Measurements from ENCODE around the gene CDC14A. TPM values are rescaled to one million over a fixed set of nuclear protein-coding genes. Genes with fewer than 3 reads are reported as not detected.

CDC14A gene
- total RNA-seq, 1 experiment from 2014 or later, result 6.5 TPM

DNA sequence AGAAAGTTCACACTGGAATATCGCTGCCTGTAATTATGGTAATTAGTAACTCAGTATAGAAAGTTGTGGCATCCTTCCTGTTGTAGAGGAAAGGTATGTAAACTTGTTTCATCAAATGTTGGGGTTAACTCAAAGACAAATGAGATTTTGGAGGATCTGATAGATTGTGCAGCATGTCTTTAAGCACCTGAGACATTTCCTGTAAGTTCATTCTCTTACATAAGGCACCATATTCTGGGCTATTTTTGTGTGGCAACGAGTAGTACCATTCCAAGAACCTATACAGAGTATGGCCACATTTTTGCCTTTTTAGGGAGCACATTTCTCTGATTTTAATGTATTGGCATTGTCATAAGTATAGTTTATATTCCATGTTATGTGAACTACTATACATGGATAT lies 88.8 kb downstream of the CDC14A start:
- Histone ChIP-seq H3K9me3 (replicated peaks) (no peaks in the 10 kb centered on the region), H3K27me3 (replicated peaks) (no peaks in the 10 kb centered on the region), H3K27ac (no peak overlapping the region), H3K4me3 (no peak overlapping the region), H3K4me1 (replicated peaks) (no peaks in the 10 kb centered on the region), H3K36me3 (no peaks in the 10 kb centered on the region)
- DNase-seq (ENCODE audit: low read depth in 1 of 2, low spot score in 2 of 2), result no peak

DNA sequence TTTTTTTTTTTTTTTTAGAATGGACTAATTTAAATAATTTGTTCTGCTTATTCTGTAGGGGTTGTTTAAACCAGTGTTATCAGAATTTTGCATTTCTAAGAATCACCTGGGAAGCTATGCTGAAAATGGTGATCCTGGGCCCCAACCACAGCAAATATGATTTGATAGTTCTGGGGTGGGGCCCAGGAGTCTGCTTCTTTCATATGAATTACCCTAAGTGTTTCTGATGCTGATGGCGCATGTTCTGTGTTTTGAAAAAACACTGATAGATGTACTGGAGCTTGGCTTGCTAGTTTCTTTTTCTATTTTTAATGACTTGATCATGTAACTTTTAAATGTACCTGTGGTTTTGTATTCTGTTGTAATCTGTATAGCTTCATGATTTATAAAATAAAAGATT lies 89.3 kb downstream of the CDC14A start:
- no peak for DNase-seq (ENCODE audit: low read depth in 1 of 2, low spot score in 2 of 2)
- Histone ChIP-seq H3K36me3 (no peaks in the 10 kb centered on the region), H3K9me3 (replicated peaks) (no peaks in the 10 kb centered on the region), H3K27ac (no peak overlapping the region), H3K27me3 (replicated peaks) (no peaks in the 10 kb centered on the region), H3K4me1 (replicated peaks) (no peaks in the 10 kb centered on the region), H3K4me3 (no peak overlapping the region)

DNA sequence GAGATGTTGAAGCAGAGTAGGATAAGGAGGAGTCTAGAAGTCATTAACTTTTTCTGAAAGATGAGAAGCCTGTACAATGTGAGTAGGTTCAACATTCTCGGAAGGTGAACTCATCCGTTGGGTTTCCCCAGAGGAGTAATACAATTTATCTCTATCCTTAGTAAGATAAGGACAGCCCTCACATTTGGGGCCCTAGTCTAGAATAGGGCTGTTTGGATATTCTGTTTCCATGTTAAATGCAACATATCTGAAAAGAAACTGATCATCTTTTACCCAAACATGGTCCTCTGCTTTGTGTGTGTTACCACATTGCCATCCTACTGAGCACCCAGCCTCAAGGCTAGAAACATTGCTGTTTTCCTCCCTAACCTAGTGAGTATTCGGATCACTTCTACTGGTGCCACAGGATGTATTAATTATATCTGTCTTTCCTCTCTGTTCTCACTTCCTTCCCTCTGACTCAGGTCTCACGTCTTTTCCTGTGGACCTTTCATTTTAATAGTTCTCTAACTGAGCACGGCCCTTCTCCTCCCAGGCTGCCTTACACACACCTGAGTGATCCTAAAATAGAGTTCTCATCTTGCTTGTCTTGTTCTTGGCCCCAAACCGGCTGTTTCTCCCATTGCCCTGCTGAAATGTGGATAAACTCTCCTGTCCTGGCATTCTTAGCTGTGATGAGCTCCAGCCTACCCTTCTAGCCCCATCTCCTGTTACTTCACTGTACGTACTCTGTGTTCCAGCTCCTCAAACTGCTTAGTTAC lies 91.7 kb downstream of the CDC14A start:
- no peak for DNase-seq (ENCODE audit: low read depth in 1 of 2, low spot score in 2 of 2)
- Histone ChIP-seq H3K27ac (no peak overlapping the region), H3K36me3 (no peaks in the 10 kb centered on the region), H3K9me3 (replicated peaks) (no peaks in the 10 kb centered on the region; the same call in 1 of the 2 replicates), H3K4me3 (no peak overlapping the region), H3K27me3 (replicated peaks) (no peaks in the 10 kb centered on the region), H3K4me1 (replicated peaks) (no peaks in the 10 kb centered on the region)

DNA sequence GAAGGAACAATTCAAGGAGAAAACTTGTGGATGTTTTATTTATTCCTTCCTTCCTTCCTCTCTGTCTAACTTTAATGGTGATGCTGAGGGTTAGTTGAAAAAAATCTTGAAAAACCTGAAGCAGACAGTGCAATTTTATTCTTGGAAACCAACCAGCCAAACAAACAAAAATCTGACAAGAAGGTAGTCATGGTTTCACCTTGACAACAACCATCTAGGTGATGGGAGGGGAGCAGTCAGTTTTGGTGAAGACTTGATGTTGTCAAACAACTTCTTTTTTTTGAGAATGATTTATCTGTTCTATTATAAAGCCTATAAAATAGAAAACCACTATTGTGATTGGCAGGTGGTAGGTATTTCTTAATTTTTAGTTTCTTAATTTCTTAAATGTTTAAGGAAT lies 93.3 kb downstream of the CDC14A start:
- no peak for DNase-seq (ENCODE audit: low read depth in 1 of 2, low spot score in 2 of 2)
- H3K9me3 ChIP-seq (replicated peaks), result no peaks in the 10 kb centered on the region; the same call in 1 of the 2 replicates
- H3K27ac ChIP-seq, result no peak overlapping the region
- H3K27me3 ChIP-seq (replicated peaks), result no peaks in the 10 kb centered on the region
- H3K4me1 ChIP-seq (replicated peaks), result no peaks in the 10 kb centered on the region
- no peaks in the 10 kb centered on the region for H3K36me3 ChIP-seq
- no peak overlapping the region for H3K4me3 ChIP-seq

DNA sequence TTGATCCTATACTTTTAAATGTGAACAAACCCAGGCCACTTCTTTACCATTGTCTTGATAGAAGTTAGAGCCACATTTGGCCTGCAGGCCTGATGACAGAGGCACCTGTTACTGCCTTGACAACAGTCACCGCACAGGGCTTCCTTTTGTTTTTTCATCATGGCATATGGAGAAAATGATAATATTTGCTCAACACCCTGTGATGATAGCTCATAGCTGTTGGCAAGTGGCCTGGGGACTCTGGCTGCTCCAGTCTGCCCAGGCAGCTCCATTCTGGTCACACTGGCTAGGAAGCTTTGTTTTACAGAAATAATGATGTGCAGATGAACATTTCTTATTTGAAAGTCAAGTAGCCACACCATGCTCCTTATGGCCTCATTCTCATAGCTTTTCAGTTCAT lies 96.1 kb downstream of the CDC14A start:
- DNase-seq (ENCODE audit: low read depth in 1 of 2, low spot score in 2 of 2), result no peak
- H3K4me1 ChIP-seq (replicated peaks), result no peaks in the 10 kb centered on the region

DNA sequence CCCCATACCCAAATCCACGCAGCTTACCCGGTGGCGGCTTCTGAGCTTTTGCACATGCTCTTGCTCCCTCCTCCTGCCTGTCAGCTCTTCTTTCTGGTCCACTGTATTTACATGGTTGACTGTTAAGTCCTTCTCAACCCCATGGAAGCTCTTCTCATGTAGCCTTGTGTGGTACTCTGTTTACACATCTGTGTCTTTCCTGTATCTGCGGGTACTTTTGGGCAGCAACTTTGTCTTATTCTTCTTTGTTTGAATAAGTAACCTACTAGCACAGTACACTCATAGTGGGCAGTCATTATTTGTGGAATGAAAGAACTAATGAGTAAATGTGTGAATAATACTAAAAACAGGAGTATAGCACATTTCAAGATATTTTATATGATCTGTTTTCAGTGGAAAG lies 97.2 kb downstream of the CDC14A start:
- H3K4me1 ChIP-seq (replicated peaks), result no peaks in the 10 kb centered on the region
- no peaks in the 10 kb centered on the region for H3K36me3 ChIP-seq
- H3K9me3 ChIP-seq (replicated peaks), result no peaks in the 10 kb centered on the region; the same call in 1 of the 2 replicates
- no peak for DNase-seq (ENCODE audit: low read depth in 1 of 2, low spot score in 2 of 2)
- H3K4me3 ChIP-seq, result no peak overlapping the region
- no peaks in the 10 kb centered on the region for H3K27me3 ChIP-seq (replicated peaks)
- no peak overlapping the region for H3K27ac ChIP-seq

More for the DNA sequence above, 96.1 kb downstream of the CDC14A start:
- Histone ChIP-seq H3K9me3 (replicated peaks) (no peaks in the 10 kb centered on the region; the same call in 1 of the 2 replicates), H3K36me3 (no peaks in the 10 kb centered on the region), H3K27me3 (replicated peaks) (no peaks in the 10 kb centered on the region), H3K27ac (no peak overlapping the region), H3K4me3 (no peak overlapping the region)

DNA sequence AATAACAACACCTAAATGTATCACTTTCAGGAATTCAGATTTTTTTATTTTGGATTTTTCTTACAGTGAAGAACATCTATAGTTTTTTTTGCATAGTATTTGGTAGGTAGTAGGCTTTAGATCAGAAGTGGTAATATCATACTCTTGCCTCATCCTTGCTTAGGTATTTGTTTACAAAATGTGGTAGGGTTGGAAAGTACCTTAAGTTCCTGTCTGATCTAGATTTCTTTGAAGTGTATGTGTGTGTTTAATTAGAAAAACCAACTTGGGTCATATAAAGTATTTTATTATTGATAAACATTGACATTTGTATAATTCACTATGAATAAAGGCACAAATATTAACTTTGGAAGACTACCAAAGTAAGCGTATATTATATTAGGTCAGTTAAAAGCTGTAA lies 100.3 kb downstream of the CDC14A start:
- no peak for DNase-seq (ENCODE audit: low read depth in 1 of 2, low spot score in 2 of 2)
- no peak overlapping the region for H3K4me3 ChIP-seq
- H3K27me3 ChIP-seq (replicated peaks), result no peaks in the 10 kb centered on the region
- no peaks in the 10 kb centered on the region; the same call in 1 of the 2 replicates for H3K9me3 ChIP-seq (replicated peaks)
- H3K4me1 ChIP-seq (replicated peaks), result no peaks in the 10 kb centered on the region
- no peaks in the 10 kb centered on the region for H3K36me3 ChIP-seq
- H3K27ac ChIP-seq, result no peak overlapping the region

DNA sequence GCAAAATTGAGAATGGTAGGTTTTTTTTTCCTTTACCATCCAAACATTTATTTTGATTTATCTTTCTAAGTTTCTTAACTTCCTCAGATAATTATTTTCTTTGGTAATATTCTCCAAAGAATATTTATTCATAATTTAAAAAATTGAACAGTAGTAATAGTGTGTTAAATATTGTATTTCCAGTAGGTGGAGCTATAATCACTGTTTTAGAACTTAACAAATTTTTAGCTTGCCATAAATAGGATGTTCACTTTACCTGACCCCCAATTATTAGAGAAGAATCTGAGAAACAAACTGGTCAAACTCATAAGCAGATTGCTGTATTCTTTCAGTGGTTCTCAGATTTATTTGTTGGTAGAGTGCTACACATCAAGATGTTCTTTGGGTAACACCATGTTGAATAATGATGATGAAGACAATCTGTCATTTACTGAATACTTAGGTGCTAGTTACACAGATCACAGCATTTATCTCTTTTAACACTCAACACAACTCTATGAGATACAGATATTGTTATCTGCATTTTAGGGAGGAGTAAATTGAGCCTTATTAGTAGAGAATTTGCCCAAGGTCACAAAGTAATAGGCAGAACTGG lies 103.3 kb downstream of the CDC14A start:
- peak in 1 of 2 experiments; percentile 11 for DNase-seq (ENCODE audit: low read depth in 1 of 2, low spot score in 2 of 2)

DNA sequence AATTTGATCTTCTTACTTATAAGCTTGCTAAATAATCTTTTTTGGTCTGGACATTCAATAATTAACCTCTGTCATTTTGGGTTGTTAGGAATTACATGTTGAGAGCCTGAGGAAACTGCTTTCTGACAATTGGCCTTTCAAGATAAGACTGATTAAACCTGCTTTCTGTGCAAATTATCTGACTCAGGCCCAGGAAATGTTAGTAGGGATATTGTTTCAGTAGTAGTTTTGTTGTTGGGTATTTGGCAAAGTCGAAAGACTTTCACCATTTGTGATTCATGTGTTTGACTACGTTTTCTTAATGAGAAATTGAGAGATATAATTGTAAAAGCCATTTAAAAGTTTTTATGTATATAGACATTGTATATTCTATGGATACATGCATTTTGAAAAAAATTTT lies 104.6 kb downstream of the CDC14A start:
- no peaks in the 10 kb centered on the region for H3K36me3 ChIP-seq
- no peaks in the 10 kb centered on the region for H3K27me3 ChIP-seq (replicated peaks)
- no peak for DNase-seq (ENCODE audit: low read depth in 1 of 2, low spot score in 2 of 2)

More for the DNA sequence above, 103.3 kb downstream of the CDC14A start:
- H3K9me3 ChIP-seq (replicated peaks), result no peaks in the 10 kb centered on the region
- no peak overlapping the region for H3K27ac ChIP-seq
- H3K36me3 ChIP-seq, result no peaks in the 10 kb centered on the region
- no peak overlapping the region for H3K4me3 ChIP-seq
- no peaks in the 10 kb centered on the region for H3K27me3 ChIP-seq (replicated peaks)
- H3K4me1 ChIP-seq (replicated peaks), result no peaks in the 10 kb centered on the region

DNA sequence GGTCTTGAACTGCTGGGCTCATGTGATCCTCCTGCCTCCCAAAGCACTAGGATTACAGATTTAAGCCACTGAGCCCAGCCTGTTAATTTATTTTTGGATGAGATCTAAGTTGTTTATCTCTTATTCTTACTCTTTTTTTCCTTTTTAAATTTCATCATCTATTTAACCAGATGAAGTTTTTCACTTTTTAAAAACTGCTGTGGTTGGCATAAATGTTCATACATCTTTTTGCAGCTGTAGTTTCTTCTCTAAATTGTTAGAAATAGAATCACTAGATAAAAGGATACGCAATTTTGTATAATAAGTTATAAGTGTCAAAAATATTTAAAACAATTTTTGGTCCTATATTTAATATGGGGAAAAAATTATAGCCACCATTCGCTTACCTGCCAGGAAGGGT lies 105.4 kb downstream of the CDC14A start:
- no peak overlapping the region for H3K4me3 ChIP-seq
- H3K27ac ChIP-seq, result no peak overlapping the region
- DNase-seq (ENCODE audit: low read depth in 1 of 2, low spot score in 2 of 2), result no peak

More for the DNA sequence above, 104.6 kb downstream of the CDC14A start:
- Histone ChIP-seq H3K9me3 (replicated peaks) (no peaks in the 10 kb centered on the region), H3K4me1 (replicated peaks) (no peaks in the 10 kb centered on the region), H3K27ac (no peak overlapping the region), H3K4me3 (no peak overlapping the region)

DNA sequence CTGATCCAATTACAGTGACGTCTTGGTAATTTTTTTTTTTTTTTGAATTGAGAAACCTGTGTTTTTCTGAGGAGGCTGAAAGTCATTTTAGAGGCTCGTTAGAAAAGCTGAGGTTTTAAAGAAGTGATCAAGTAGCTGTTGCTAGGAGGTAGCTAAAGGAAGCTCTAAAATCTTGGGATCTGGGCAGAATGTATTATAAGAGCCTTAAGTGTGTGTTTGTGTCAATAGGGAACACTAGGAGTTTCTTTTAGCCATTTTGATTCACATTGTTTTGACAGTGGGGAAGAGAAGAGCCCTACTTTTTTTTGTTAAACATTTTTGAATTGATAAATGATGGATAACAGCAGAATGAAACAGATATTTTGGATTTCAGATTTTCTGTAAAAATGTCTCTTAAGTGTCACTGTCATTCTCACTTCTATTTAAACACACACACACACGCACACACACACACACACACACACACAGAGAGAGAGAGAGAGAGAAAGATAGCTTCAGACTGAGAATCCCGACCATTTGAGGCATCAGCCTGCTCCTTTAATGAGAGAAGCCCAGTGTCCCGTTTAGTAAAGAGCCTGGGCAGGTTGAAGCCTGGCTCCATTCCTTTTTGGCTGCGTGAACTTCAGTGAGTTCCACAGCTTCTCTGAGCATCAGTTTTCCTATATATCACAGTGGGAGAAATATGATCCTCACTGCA lies 106.5 kb downstream of the CDC14A start:
- H3K36me3 ChIP-seq, result no peaks in the 10 kb centered on the region
- no peaks in the 10 kb centered on the region for H3K4me1 ChIP-seq (replicated peaks)
- H3K27ac ChIP-seq, result no peak overlapping the region
- no peaks in the 10 kb centered on the region for H3K9me3 ChIP-seq (replicated peaks)
- no peak for DNase-seq (ENCODE audit: low read depth in 1 of 2, low spot score in 2 of 2)
- H3K27me3 ChIP-seq (replicated peaks), result no peaks in the 10 kb centered on the region
- H3K4me3 ChIP-seq, result no peak overlapping the region

More for the DNA sequence above, 105.4 kb downstream of the CDC14A start:
- Histone ChIP-seq H3K4me1 (replicated peaks) (no peaks in the 10 kb centered on the region), H3K9me3 (replicated peaks) (no peaks in the 10 kb centered on the region), H3K36me3 (no peaks in the 10 kb centered on the region), H3K27me3 (replicated peaks) (no peaks in the 10 kb centered on the region)

DNA sequence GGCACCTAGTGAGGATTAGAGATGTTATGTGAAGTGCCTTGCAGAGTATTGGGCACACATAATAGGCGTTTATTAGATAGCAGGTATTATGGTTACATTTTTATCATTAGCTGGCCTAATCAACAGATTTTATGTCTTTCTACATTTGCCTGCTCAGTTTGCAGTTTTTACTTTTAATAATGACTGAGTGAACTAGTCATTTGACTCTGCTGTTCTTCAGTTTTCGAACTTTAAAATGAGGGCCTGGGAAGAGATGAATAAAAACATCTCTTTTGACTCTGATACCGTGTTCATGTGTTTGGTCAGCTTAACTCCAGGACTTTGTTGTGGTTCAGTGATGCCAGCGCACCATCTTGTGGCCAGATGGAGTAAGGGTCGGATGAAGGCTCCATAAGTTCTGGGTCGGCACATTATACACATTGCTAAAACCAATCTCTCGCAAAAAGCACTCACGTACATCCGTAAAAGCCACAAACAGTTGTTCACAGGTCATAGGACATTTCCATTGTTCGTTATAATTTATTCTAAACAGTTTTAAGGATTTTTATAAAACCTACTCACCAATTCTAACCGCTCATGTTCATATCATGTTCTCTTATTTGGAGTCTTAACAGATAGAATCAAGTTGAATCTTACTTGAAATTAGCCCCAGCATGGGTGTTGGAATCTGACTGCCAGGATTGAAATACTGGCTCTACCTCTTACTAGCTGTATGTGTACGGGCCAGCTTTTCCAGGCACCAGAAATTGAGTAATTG lies 107.2 kb downstream of the CDC14A start:
- H3K27ac ChIP-seq, result no peak overlapping the region

DNA sequence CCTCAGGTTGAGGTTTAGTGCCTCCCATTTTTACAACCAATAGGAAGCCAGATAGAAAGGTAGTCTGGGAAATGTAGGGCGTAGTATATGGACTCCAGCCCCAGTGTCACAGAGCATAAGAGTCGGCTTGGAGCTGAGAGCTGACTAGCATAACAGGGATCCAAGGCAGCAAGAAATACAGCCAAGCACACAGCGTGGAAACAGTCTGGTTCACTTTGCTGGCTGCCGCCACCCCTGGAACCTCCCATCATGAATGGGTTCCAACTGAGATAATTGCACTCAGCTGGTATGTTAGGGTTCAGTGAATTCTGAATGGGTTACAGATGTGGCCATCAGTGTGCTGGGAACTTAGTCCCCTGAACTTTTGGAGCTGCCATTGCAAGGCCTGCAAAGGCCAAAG lies 108.9 kb downstream of the CDC14A start:
- H3K27me3 ChIP-seq (replicated peaks), result no peaks in the 10 kb centered on the region
- no peaks in the 10 kb centered on the region for H3K9me3 ChIP-seq (replicated peaks)
- DNase-seq (ENCODE audit: low read depth in 1 of 2, low spot score in 2 of 2), result no peak
- H3K36me3 ChIP-seq, result no peaks in the 10 kb centered on the region
- H3K27ac ChIP-seq, result no peak overlapping the region
- no peaks in the 10 kb centered on the region for H3K4me1 ChIP-seq (replicated peaks)
- H3K4me3 ChIP-seq, result no peak overlapping the region

More for the DNA sequence above, 107.2 kb downstream of the CDC14A start:
- Histone ChIP-seq H3K36me3 (no peaks in the 10 kb centered on the region), H3K27me3 (replicated peaks) (no peaks in the 10 kb centered on the region), H3K4me1 (replicated peaks) (no peaks in the 10 kb centered on the region), H3K9me3 (replicated peaks) (no peaks in the 10 kb centered on the region), H3K4me3 (no peak overlapping the region)
- peak; percentile 50 to 64 for DNase-seq (ENCODE audit: low read depth in 1 of 2, low spot score in 2 of 2)

All from SJSA1 (cell line).